ENCODE measurements around the gene ZNF554.

ZNF554 gene

GRCh38 chr19:2809387-2810140 lies 10.1 kb upstream of the ZNF554 start:
- TF ChIP-seq CTCF (IDR thresholded peaks at IDR 0.05; ENCODE audit: borderline replicate concordance, insufficient read depth, low read depth, low read length): no peak
- H3K4me3 ChIP-seq (ENCODE audit: low read depth, low read length): no peak overlapping the region

- TF ChIP-seq CTCF (IDR thresholded peaks at IDR 0.05; ENCODE audit: borderline replicate concordance, insufficient read depth, low read depth, low read length): no peak
These were observed 9.3 kb upstream of the ZNF554 start for GRCh38 chr19:2810141-2811091.

GRCh38 chr19:2811221-2811722 lies 8.4 kb upstream of the ZNF554 start:
- H3K4me3 ChIP-seq (ENCODE audit: low read depth, low read length): no peak overlapping the region
- TF ChIP-seq CTCF (IDR thresholded peaks at IDR 0.05; ENCODE audit: borderline replicate concordance, insufficient read depth, low read depth, low read length): no peak

More at GRCh38 chr19:2810141-2811091, 9.3 kb upstream of the ZNF554 start:
- no peak overlapping the region for H3K4me3 ChIP-seq (ENCODE audit: low read depth, low read length)

- no peak overlapping the region for H3K4me3 ChIP-seq (ENCODE audit: low read depth, low read length)
- TF ChIP-seq CTCF (IDR thresholded peaks at IDR 0.05; ENCODE audit: borderline replicate concordance, insufficient read depth, low read depth, low read length): no peak
These were observed 7.8 kb upstream of the ZNF554 start for GRCh38 chr19:2811735-2812413.

- no peak for TF ChIP-seq CTCF (IDR thresholded peaks at IDR 0.05; ENCODE audit: borderline replicate concordance, insufficient read depth, low read depth, low read length)
- H3K4me3 ChIP-seq (ENCODE audit: low read depth, low read length): no peak overlapping the region
These were observed 7.0 kb upstream of the ZNF554 start for GRCh38 chr19:2812414-2813234.
